ENCODE measurements around the gene RNF141.

DNA sequence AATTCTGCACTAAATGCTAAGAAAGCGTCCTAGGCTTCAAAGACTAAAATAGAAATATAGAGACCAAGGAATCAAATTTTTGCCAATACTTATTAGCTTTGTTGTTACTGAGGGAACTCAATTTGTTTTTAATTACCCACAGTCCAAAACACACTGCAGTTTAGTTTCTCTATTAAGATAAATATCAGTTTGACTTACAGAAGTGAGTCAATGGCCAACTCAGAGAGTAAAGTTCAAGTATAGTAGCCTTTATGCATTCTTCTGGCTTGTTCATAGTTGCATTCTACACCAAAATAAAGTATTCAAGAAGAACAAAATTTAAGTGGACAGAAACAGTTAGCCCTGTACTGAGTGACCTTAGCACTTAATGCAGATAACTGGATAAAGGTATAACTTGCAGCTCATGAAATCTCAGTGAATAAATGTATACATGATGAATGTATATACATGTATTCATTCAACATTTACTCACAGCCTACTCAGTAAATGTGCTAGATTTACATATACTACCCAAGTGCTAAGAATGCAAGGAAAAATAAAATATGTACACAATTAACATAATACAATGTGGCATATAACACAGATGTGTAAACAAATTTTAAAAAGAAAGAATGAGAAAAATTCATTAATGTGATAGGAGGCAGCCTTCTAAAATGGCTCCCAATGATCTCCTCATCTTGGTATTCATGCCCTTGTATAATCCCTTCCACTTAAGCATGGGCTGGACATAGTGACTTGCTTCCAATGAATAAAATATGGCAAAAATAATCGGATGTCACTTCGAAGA lies 9.7 kb upstream of the RNF141 start:
- TF ChIP-seq EZH2 (IDR thresholded peaks at IDR 0.05) (no peak), POLR2AphosphoS5 (IDR thresholded peaks at IDR 0.05; ENCODE audit: borderline replicate concordance, low read depth, low read length) (no peak), FOXP2 (optimal IDR thresholded peaks at IDR 0.05; ENCODE audit: control extremely low read depth, extremely low read length, insufficient read depth) (no peak)

All from SK-N-MC (cell line).